ENCODE measurements around the gene WDFY2. TPM values are rescaled to one million over a fixed set of nuclear protein-coding genes. Genes with fewer than 3 reads are reported as not detected.

Gene WDFY2, protein sequence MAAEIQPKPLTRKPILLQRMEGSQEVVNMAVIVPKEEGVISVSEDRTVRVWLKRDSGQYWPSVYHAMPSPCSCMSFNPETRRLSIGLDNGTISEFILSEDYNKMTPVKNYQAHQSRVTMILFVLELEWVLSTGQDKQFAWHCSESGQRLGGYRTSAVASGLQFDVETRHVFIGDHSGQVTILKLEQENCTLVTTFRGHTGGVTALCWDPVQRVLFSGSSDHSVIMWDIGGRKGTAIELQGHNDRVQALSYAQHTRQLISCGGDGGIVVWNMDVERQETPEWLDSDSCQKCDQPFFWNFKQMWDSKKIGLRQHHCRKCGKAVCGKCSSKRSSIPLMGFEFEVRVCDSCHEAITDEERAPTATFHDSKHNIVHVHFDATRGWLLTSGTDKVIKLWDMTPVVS
- total RNA-seq (2021) (14.1 and 14.3 TPM in 2 replicates), Bru-seq, nascent RNA (percentile 79 among the genes with signal in this experiment), BruChase-seq, experiment 1, labeled RNA remaining after a 2-hour chase (percentile 63 among the genes with signal in this experiment), BruChase-seq, experiment 2, labeled RNA remaining after a 6-hour chase (percentile 59 among the genes with signal in this experiment)
- long read RNA-seq, full-length matches to known transcripts = 7 of 17 reads
- long read RNA-seq, partial matches to known transcripts = 4 of 17 reads
- long read RNA-seq, other reads (novel, unspliced or antisense) = 6 of 17 reads

DNA sequence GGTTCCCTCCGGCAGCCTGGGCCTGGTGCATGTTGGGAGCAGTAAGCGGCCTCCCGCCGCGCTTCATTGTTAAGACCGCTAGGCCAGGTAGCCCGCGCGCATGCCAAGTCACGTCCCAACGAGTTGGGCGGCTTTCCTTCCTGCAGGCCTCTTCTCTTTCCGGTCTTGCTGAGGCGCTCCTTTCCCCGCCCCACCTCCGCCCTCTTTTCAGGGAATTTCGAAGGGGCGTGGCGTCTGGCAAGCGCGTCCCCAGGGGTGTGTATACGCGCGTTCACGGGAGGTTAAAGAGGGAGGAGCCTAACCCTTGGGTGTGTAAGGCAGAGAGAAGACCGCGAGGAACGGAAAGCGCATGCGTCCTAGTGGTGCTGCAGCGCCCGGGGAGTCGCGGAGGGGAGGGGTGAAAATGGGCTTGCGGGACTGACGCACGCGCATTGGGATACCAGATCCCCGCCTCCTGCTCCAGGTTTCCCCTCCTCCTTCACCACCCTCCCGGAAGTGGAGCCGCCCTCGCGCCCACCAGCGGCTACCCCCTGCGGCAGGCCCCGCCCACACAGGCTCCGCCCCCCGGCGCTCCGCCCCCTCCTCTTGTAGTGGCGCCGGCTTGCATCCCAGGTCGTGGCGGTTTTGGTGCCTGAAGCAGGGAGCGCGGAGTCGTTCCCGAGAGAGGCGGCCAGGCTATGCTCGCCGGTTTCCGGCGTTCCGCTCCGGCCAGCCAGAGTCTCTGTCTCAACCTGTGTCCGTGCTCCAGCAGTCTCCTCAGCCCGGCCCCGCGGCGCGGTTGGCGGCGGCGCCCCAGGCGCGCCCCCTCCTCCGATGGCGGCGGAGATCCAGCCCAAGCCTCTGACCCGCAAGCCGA lies at the start of gene WDFY2:
Gene WDFY2 (plus strand): TSS at position 588 of the 856 bp plus-strand sequence. CDS start 226 bp downstream, at position 814.
- Histone ChIP-seq H3K4me1 (replicated peaks; ENCODE audit: insufficient read depth) (peaks cover 28% of the 10 kb centered on the region), H3K79me2 (ENCODE audit: low read depth) (peaks cover 43% of the 10 kb centered on the region), H3F3A (ENCODE audit: insufficient read depth, low read depth) (peaks cover 6% of the 10 kb centered on the region; the same call in 1 of the 2 replicates), H2AFZ (peak within 1 kb of the TSS; percentile 100), H3K4me3 (peak within 1 kb of the TSS; percentile 91), H3K36me3 (ENCODE audit: low read depth) (no peaks in the 10 kb centered on the region), H4K20me1 (ENCODE audit: insufficient read depth) (no peaks in the 10 kb centered on the region), H3K9me3 (ENCODE audit: insufficient read depth, low read depth) (no peaks in the 10 kb centered on the region; the same call in 1 of the 2 replicates), H3K27me3 (ENCODE audit: insufficient read depth, low read depth) (no peaks in the 10 kb centered on the region), H3K9me2 (ENCODE audit: insufficient read depth) (no peaks in the 10 kb centered on the region; the same call in 1 of the 2 replicates), H3K27ac (peak within 1 kb of the TSS; percentile 69), H3K4me2 (peak within 1 kb of the TSS; percentile 88)
- intact Hi-C loops (cut with micrococcal nuclease; ENCODE audit: unreplicated experiment) = loop anchor here (1.0 to 2.0 kb wide), 4 partner anchors 60 to 147 kb away; partner anchors contain the start of gene INTS6
- ChIA-PET CTCF (interaction anchor here (1.0 kb wide), 1 partner anchor 131 kb away, joined by 4 read pairs; no protein-coding TSS in a partner anchor), POLR2A (ENCODE audit: unreplicated experiment) (interaction anchor here (0.6 to 0.9 kb wide), 2 partner anchors 76 to 131 kb away, joined by 8 to 12 read pairs; partner anchors contain the start of gene INTS6)
- peak; percentile 98 to 99 for DNase-seq
- TF ChIP-seq EZH2 (IDR thresholded peaks at IDR 0.05; ENCODE audit: low read depth) = no peak
- TF ChIP-seq, protein P1, sequence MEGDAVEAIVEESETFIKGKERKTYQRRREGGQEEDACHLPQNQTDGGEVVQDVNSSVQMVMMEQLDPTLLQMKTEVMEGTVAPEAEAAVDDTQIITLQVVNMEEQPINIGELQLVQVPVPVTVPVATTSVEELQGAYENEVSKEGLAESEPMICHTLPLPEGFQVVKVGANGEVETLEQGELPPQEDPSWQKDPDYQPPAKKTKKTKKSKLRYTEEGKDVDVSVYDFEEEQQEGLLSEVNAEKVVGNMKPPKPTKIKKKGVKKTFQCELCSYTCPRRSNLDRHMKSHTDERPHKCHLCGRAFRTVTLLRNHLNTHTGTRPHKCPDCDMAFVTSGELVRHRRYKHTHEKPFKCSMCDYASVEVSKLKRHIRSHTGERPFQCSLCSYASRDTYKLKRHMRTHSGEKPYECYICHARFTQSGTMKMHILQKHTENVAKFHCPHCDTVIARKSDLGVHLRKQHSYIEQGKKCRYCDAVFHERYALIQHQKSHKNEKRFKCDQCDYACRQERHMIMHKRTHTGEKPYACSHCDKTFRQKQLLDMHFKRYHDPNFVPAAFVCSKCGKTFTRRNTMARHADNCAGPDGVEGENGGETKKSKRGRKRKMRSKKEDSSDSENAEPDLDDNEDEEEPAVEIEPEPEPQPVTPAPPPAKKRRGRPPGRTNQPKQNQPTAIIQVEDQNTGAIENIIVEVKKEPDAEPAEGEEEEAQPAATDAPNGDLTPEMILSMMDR (conservative IDR thresholded peaks at IDR 0.05) = 0 out of 2 replicates have a peak, but pooled peaks have one; percentile 11
- BruUV-seq (replicated peaks) = no TSS peak

DNA sequence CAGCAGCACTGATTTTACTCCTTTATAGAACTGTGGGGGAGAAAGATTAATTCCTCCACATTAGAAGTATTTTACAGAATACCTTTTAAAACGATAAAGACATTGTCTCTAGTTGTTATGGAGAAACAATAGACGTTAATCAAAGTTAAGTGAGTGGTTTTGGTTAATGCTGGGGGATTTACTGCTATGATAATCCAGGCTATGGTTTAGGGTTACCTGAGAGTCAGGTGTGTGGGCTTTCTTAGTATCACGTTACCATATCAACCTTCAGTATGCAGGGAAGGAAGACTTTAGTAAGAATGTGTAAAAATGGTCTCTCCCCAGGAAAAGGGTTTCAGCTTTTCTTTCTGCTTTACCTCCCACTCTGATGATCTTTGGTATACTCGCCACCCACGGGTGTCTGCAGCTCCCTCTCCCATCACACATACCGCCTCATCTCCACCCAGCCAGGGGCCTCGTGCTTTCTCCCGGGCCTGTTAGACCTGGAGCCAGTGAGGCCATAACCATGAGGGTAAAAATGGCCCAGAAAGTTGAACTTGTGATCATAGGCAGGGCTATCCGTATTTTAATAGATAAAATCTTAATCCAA lies 45.6 kb upstream of the WDFY2 start:
- no peak overlapping the region for H3K27ac ChIP-seq
- H3F3A ChIP-seq (ENCODE audit: insufficient read depth, low read depth) = 0 out of 2 replicates have a peak, but pooled peaks cover 4% of the 10 kb centered on the region
- no peak overlapping the region for H3K4me2 ChIP-seq
- H3K9me2 ChIP-seq (ENCODE audit: insufficient read depth) = no peaks in the 10 kb centered on the region
- H3K36me3 ChIP-seq (ENCODE audit: low read depth) = no peaks in the 10 kb centered on the region
- POLR2A ChIA-PET (ENCODE audit: unreplicated experiment) = interaction anchor here (0.5 kb wide), 1 partner anchor 86 kb away, joined by 3 read pairs; the partner anchor contains the start of gene INTS6
- no peak for DNase-seq
- H4K20me1 ChIP-seq (ENCODE audit: insufficient read depth) = no peaks in the 10 kb centered on the region
- CTCF ChIA-PET = no interaction called here
- no peaks in the 10 kb centered on the region for H3K79me2 ChIP-seq (ENCODE audit: low read depth)
- BruUV-seq (replicated peaks) = no TSS peak
- H3K4me1 ChIP-seq (replicated peaks; ENCODE audit: insufficient read depth) = no peaks in the 10 kb centered on the region; the same call in 1 of the 2 replicates
- no peak for TF ChIP-seq EZH2 (IDR thresholded peaks at IDR 0.05; ENCODE audit: low read depth)
- TF ChIP-seq, protein P1 (conservative IDR thresholded peaks at IDR 0.05) = no peak
- intact Hi-C loops (cut with micrococcal nuclease; ENCODE audit: unreplicated experiment) = no loop called here
- no peak overlapping the region for H3K4me3 ChIP-seq
- H3K27me3 ChIP-seq (ENCODE audit: insufficient read depth, low read depth) = no peaks in the 10 kb centered on the region
- no peak overlapping the region for H2AFZ ChIP-seq
- H3K9me3 ChIP-seq (ENCODE audit: insufficient read depth, low read depth) = no peaks in the 10 kb centered on the region

Data from PC-9 (cell line).